ENCODE data around the gene LAMB4.

DNA sequence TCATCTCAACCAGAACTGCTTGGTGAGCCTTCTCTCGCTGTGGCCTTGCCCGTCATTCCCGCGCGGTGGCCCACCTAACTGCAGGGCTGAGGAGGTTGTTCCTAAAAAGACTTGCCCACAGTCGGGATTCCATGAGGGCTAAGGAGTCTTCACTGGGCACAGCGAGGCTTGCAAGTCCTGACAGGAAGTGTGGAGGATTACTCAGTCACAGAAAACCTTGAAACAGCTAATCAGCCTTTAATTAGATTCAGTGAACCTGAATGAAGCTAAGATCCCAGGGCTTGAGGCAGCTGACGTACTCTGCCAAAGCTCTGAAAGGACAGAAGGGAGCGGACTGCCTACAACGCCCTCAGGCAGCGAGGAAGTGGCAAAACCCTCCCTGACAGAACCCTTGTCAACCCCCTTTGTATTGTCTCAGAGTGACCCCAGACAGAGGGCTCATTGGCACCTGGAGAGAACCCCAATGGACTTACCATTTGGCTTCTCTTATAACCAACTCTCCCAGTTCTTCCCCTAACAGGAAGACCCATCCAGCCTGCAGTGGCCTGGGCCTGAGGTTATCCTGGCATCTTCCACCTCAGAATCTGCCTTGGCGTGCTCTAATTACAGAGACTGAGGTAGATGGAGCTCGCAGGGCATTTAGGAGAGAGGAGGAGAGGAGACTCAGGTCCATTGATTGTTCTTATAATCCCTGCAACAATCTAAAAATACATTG lies 2.5 kb upstream of the LAMB4 start:
- no peak for TF ChIP-seq EZH2phosphoT487 (IDR thresholded peaks at IDR 0.05; ENCODE audit: borderline replicate concordance, low read length)
- TF ChIP-seq, protein P1, sequence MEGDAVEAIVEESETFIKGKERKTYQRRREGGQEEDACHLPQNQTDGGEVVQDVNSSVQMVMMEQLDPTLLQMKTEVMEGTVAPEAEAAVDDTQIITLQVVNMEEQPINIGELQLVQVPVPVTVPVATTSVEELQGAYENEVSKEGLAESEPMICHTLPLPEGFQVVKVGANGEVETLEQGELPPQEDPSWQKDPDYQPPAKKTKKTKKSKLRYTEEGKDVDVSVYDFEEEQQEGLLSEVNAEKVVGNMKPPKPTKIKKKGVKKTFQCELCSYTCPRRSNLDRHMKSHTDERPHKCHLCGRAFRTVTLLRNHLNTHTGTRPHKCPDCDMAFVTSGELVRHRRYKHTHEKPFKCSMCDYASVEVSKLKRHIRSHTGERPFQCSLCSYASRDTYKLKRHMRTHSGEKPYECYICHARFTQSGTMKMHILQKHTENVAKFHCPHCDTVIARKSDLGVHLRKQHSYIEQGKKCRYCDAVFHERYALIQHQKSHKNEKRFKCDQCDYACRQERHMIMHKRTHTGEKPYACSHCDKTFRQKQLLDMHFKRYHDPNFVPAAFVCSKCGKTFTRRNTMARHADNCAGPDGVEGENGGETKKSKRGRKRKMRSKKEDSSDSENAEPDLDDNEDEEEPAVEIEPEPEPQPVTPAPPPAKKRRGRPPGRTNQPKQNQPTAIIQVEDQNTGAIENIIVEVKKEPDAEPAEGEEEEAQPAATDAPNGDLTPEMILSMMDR (IDR thresholded peaks at IDR 0.05; ENCODE audit: low read depth, low read length, poor library complexity, severe bottlenecking), result no peak
